ENCODE measurements around the gene YEATS2.

DNA sequence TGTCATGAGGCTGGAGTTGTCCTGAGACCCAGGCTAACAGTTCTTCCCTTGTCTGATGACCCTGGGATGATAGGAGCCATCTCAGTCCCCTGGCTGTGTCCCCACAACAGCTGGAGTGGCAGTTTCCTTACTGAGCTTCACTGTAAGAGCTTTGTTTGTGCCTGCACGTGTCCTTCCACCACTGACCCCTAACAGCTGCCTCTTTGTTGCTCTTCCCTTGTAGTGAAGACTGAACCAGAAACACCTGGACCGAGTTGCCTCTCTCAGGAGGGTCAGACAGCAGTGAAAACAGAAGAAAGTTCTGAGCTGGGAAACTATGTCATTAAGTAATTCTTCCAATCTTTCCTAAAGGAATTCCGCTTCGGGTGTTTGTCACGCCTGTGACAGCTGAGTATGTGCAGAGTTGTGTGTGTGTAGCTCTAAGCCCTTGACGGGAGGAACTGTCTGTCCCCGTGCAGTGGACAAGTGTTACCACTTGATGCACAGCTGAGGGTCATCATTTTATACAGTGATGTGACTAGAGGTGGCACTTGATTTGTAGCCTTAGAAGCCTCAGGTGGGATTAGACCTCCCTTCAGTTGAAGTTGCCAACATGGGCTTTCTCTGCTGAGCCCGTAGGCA is 102.8 kb downstream of the YEATS2 start:
- TF ChIP-seq, protein P1, sequence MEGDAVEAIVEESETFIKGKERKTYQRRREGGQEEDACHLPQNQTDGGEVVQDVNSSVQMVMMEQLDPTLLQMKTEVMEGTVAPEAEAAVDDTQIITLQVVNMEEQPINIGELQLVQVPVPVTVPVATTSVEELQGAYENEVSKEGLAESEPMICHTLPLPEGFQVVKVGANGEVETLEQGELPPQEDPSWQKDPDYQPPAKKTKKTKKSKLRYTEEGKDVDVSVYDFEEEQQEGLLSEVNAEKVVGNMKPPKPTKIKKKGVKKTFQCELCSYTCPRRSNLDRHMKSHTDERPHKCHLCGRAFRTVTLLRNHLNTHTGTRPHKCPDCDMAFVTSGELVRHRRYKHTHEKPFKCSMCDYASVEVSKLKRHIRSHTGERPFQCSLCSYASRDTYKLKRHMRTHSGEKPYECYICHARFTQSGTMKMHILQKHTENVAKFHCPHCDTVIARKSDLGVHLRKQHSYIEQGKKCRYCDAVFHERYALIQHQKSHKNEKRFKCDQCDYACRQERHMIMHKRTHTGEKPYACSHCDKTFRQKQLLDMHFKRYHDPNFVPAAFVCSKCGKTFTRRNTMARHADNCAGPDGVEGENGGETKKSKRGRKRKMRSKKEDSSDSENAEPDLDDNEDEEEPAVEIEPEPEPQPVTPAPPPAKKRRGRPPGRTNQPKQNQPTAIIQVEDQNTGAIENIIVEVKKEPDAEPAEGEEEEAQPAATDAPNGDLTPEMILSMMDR (IDR thresholded peaks at IDR 0.05), result no peak
- TF ChIP-seq POLR2AphosphoS5 (IDR thresholded peaks at IDR 0.05; ENCODE audit: low read depth, low read length) (no peak), TCF7L2 (IDR thresholded peaks at IDR 0.05; ENCODE audit: low read depth, low read length) (no peak), REST (IDR thresholded peaks at IDR 0.05; ENCODE audit: insufficient read depth in 1 of 2, low read depth in 2 of 2, low read length in 1 of 2) (no peak)

Data from Panc1 (cell line).